ENCODE measurements around the gene PTPRM.

PTPRM gene

GRCh38 chr18:8428951-8429350 is 861.8 kb downstream of the PTPRM start:
- no peaks in the 10 kb centered on the region for H3K79me1 ChIP-seq (replicated peaks; ENCODE audit: low read length, poor library complexity, severe bottlenecking)
- peaks cover 0 to 12% of the 10 kb centered on the region in 2 experiments for H3K27me3 ChIP-seq (ENCODE audit: control insufficient read depth in 1 of 2, insufficient read depth in 1 of 2, low read length in 2 of 2)
- no peak overlapping the region for H2AK5ac ChIP-seq (ENCODE audit: low read length, severe bottlenecking)
- DNase-seq: no peak
- WGBS: 79% methylated on average over 6 of the region's 6 CpGs
- no peaks in the 10 kb centered on the region for H3K9me3 ChIP-seq (ENCODE audit: control insufficient read depth, low read length)
- no peak overlapping the region for H3K4ac ChIP-seq (ENCODE audit: low read depth in 1 of 2, low read length in 2 of 2)
- no peak overlapping the region for H3K27ac ChIP-seq (ENCODE audit: low read length, poor library complexity, severe bottlenecking)
- H2BK5ac ChIP-seq (ENCODE audit: low read depth, low read length, poor library complexity, severe bottlenecking): no peak overlapping the region
- H2BK15ac ChIP-seq (ENCODE audit: low read depth, poor library complexity, severe bottlenecking): no peak overlapping the region
- no peak overlapping the region for H3K9ac ChIP-seq (ENCODE audit: low read length)
- H3K14ac ChIP-seq (ENCODE audit: low read length in 2 of 2): no peak overlapping the region
- H3K4me1 ChIP-seq (ENCODE audit: control insufficient read depth, insufficient read depth, low read depth, low read length): peaks cover 15% of the 10 kb centered on the region
- H2BK120ac ChIP-seq (ENCODE audit: low read depth, low read length): no peak overlapping the region
- H3K36me3 ChIP-seq (ENCODE audit: control insufficient read depth in 1 of 2, insufficient read depth in 2 of 2, low read depth in 1 of 2, low read length in 2 of 2): no peaks in the 10 kb centered on the region
- no peak overlapping the region for H4K91ac ChIP-seq (ENCODE audit: low read length)
- H3K23ac ChIP-seq (ENCODE audit: low read length in 2 of 2): no peak overlapping the region
- no peak overlapping the region for H3K4me2 ChIP-seq (ENCODE audit: low read length, poor library complexity, severe bottlenecking)
- H3K4me3 ChIP-seq (ENCODE audit: insufficient read depth in 1 of 2, low read depth in 1 of 2, low read length in 2 of 2): no peak overlapping the region
- no peak overlapping the region for H3K18ac ChIP-seq (ENCODE audit: low read depth in 1 of 2, low read length in 2 of 2)
- no peak overlapping the region for H4K8ac ChIP-seq (ENCODE audit: low read length)
- H2BK12ac ChIP-seq (ENCODE audit: low read length in 2 of 2): no peak overlapping the region
- H2AFZ ChIP-seq (ENCODE audit: low read depth, low read length): no peak overlapping the region

GRCh38 chr18:8431036-8431435 is 863.9 kb downstream of the PTPRM start:
- Histone ChIP-seq H3K18ac (ENCODE audit: low read depth in 1 of 2, low read length in 2 of 2) (no peak overlapping the region), H3K4me1 (ENCODE audit: control insufficient read depth, insufficient read depth, low read depth, low read length) (no peaks in the 10 kb centered on the region), H2BK12ac (ENCODE audit: low read length in 2 of 2) (no peak overlapping the region), H3K27ac (ENCODE audit: low read length, poor library complexity, severe bottlenecking) (no peak overlapping the region), H3K4me3 (ENCODE audit: insufficient read depth in 1 of 2, low read depth in 1 of 2, low read length in 2 of 2) (no peak overlapping the region), H2BK5ac (ENCODE audit: low read depth, low read length, poor library complexity, severe bottlenecking) (no peak overlapping the region), H4K91ac (ENCODE audit: low read length) (no peak overlapping the region), H3K79me1 (replicated peaks; ENCODE audit: low read length, poor library complexity, severe bottlenecking) (no peaks in the 10 kb centered on the region), H3K9ac (ENCODE audit: low read length) (no peak overlapping the region), H3K4ac (ENCODE audit: low read depth in 1 of 2, low read length in 2 of 2) (no peak overlapping the region), H3K14ac (ENCODE audit: low read length in 2 of 2) (no peak overlapping the region), H2AK5ac (ENCODE audit: low read length, severe bottlenecking) (no peak overlapping the region), H2BK120ac (ENCODE audit: low read depth, low read length) (no peak overlapping the region), H2AFZ (ENCODE audit: low read depth, low read length) (no peak overlapping the region), H3K9me3 (ENCODE audit: control insufficient read depth, low read length) (no peaks in the 10 kb centered on the region), H3K27me3 (ENCODE audit: control insufficient read depth in 1 of 2, insufficient read depth in 1 of 2, low read length in 2 of 2) (peaks cover 15 to 33% of the 10 kb centered on the region in 2 experiments), H3K4me2 (ENCODE audit: low read length, poor library complexity, severe bottlenecking) (no peak overlapping the region), H3K36me3 (ENCODE audit: control insufficient read depth in 1 of 2, insufficient read depth in 2 of 2, low read depth in 1 of 2, low read length in 2 of 2) (no peaks in the 10 kb centered on the region), H4K8ac (ENCODE audit: low read length) (no peak overlapping the region), H3K23ac (ENCODE audit: low read length in 2 of 2) (no peak overlapping the region), H2BK15ac (ENCODE audit: low read depth, poor library complexity, severe bottlenecking) (no peak overlapping the region)
- no peak for DNase-seq
- 63% methylated on average over 4 of the region's 4 CpGs for WGBS

GRCh38 chr18:8433323-8433722 is 866.2 kb downstream of the PTPRM start:
- no peak for DNase-seq
- H3K27ac ChIP-seq (ENCODE audit: low read length, poor library complexity, severe bottlenecking): no peak overlapping the region
- H3K4me2 ChIP-seq (ENCODE audit: low read length, poor library complexity, severe bottlenecking): no peak overlapping the region
- no peak overlapping the region for H2AFZ ChIP-seq (ENCODE audit: low read depth, low read length)
- no peak overlapping the region for H3K23ac ChIP-seq (ENCODE audit: low read length in 2 of 2)
- no peak overlapping the region for H3K9ac ChIP-seq (ENCODE audit: low read length)
- H3K79me1 ChIP-seq (replicated peaks; ENCODE audit: low read length, poor library complexity, severe bottlenecking): no peaks in the 10 kb centered on the region
- no peak overlapping the region for H4K8ac ChIP-seq (ENCODE audit: low read length)
- no peak overlapping the region for H2AK5ac ChIP-seq (ENCODE audit: low read length, severe bottlenecking)
- H3K27me3 ChIP-seq (ENCODE audit: control insufficient read depth in 1 of 2, insufficient read depth in 1 of 2, low read length in 2 of 2): peaks cover 21 to 46% of the 10 kb centered on the region in 2 experiments
- H2BK120ac ChIP-seq (ENCODE audit: low read depth, low read length): no peak overlapping the region
- no peak overlapping the region for H3K14ac ChIP-seq (ENCODE audit: low read length in 2 of 2)
- no peaks in the 10 kb centered on the region for H3K36me3 ChIP-seq (ENCODE audit: control insufficient read depth in 1 of 2, insufficient read depth in 2 of 2, low read depth in 1 of 2, low read length in 2 of 2)
- H4K91ac ChIP-seq (ENCODE audit: low read length): no peak overlapping the region
- H3K4me3 ChIP-seq (ENCODE audit: insufficient read depth in 1 of 2, low read depth in 1 of 2, low read length in 2 of 2): no peak overlapping the region
- 87% methylated on average over 15 of the region's 15 CpGs for WGBS
- no peaks in the 10 kb centered on the region for H3K9me3 ChIP-seq (ENCODE audit: control insufficient read depth, low read length)
- no peak overlapping the region for H3K18ac ChIP-seq (ENCODE audit: low read depth in 1 of 2, low read length in 2 of 2)
- H2BK12ac ChIP-seq (ENCODE audit: low read length in 2 of 2): no peak overlapping the region
- H3K4ac ChIP-seq (ENCODE audit: low read depth in 1 of 2, low read length in 2 of 2): no peak overlapping the region
- no peaks in the 10 kb centered on the region for H3K4me1 ChIP-seq (ENCODE audit: control insufficient read depth, insufficient read depth, low read depth, low read length)
- no peak overlapping the region for H2BK5ac ChIP-seq (ENCODE audit: low read depth, low read length, poor library complexity, severe bottlenecking)
- H2BK15ac ChIP-seq (ENCODE audit: low read depth, poor library complexity, severe bottlenecking): no peak overlapping the region

- H2BK5ac ChIP-seq (ENCODE audit: low read depth, low read length, poor library complexity, severe bottlenecking): no peak overlapping the region
- H3K14ac ChIP-seq (ENCODE audit: low read length in 2 of 2): no peak overlapping the region
- H2BK15ac ChIP-seq (ENCODE audit: low read depth, poor library complexity, severe bottlenecking): no peak overlapping the region
- no peaks in the 10 kb centered on the region for H3K79me1 ChIP-seq (replicated peaks; ENCODE audit: low read length, poor library complexity, severe bottlenecking)
- no peak overlapping the region for H4K8ac ChIP-seq (ENCODE audit: low read length)
- peaks cover 21 to 46% of the 10 kb centered on the region in 2 experiments for H3K27me3 ChIP-seq (ENCODE audit: control insufficient read depth in 1 of 2, insufficient read depth in 1 of 2, low read length in 2 of 2)
- no peak overlapping the region for H3K4ac ChIP-seq (ENCODE audit: low read depth in 1 of 2, low read length in 2 of 2)
- no peak overlapping the region for H2AK5ac ChIP-seq (ENCODE audit: low read length, severe bottlenecking)
- no peak for DNase-seq
- H3K18ac ChIP-seq (ENCODE audit: low read depth in 1 of 2, low read length in 2 of 2): no peak overlapping the region
- no peak overlapping the region for H3K27ac ChIP-seq (ENCODE audit: low read length, poor library complexity, severe bottlenecking)
- 85% methylated on average over 4 of the region's 7 CpGs for WGBS
- H2BK12ac ChIP-seq (ENCODE audit: low read length in 2 of 2): no peak overlapping the region
- H4K91ac ChIP-seq (ENCODE audit: low read length): no peak overlapping the region
- H3K9ac ChIP-seq (ENCODE audit: low read length): no peak overlapping the region
- H3K4me3 ChIP-seq (ENCODE audit: insufficient read depth in 1 of 2, low read depth in 1 of 2, low read length in 2 of 2): no peak overlapping the region
- no peaks in the 10 kb centered on the region for H3K4me1 ChIP-seq (ENCODE audit: control insufficient read depth, insufficient read depth, low read depth, low read length)
- H2AFZ ChIP-seq (ENCODE audit: low read depth, low read length): no peak overlapping the region
- no peak overlapping the region for H3K4me2 ChIP-seq (ENCODE audit: low read length, poor library complexity, severe bottlenecking)
- H3K23ac ChIP-seq (ENCODE audit: low read length in 2 of 2): no peak overlapping the region
- H2BK120ac ChIP-seq (ENCODE audit: low read depth, low read length): no peak overlapping the region
- no peaks in the 10 kb centered on the region for H3K36me3 ChIP-seq (ENCODE audit: control insufficient read depth in 1 of 2, insufficient read depth in 2 of 2, low read depth in 1 of 2, low read length in 2 of 2)
- no peaks in the 10 kb centered on the region for H3K9me3 ChIP-seq (ENCODE audit: control insufficient read depth, low read length)
Observed at GRCh38 chr18:8433771-8434170, 866.7 kb downstream of the PTPRM start.

Measured in mesenchymal stem cell (in vitro differentiated cells and primary cell).